HEK293 (cell line): ENCODE results near the gene HIVEP2.
A peak's percentile ranks its signal among the peaks of the same experiment; 100 is the strongest.

ENCODE experiments used
- CTCF ChIA-PET: fragments of 350-600 bp; formaldehyde crosslinking; extraction: SDS; loops from one replicate; lab custom pipeline; 2021; ENCODE audit warnings: antibody characterized with exemption; lab: Yijun Ruan, JAX
- POLR2A ChIA-PET: fragments of 300-600 bp; formaldehyde crosslinking; extraction: SDS; loops from one replicate; lab custom pipeline; 2020; ENCODE audit warnings: antibody characterized with exemption, inconsistent platforms; lab: Yijun Ruan, JAX
- H3K27ac ChIP-seq: fragments of 200-500 bp; sonication (Bioruptor generic); 2 replicates; pipeline ENCODE4 v1.5.1; 2014; ENCODE audit warnings: low read depth, low read length, control low read depth, inconsistent platforms; ENCODE audit errors: extremely low read depth
- H3K36me3 ChIP-seq, 2 experiments: fragments of 200-500 bp in 1 of 2; sonication (Bioruptor generic) in 1 of 2; 1 replicate in 1 of 2; 2 replicates in 1 of 2; pipeline ENCODE4 v1.5.1; 2014 to 2017; ENCODE audit warnings: inconsistent platforms in 2 of 2, low read length in 2 of 2; ENCODE audit not compliant: control insufficient read depth in 2 of 2, insufficient read depth in 1 of 2
- H3K4me1 ChIP-seq: fragments of 200-500 bp; sonication (Bioruptor generic); 2 replicates; pipeline ENCODE4 v1.5.1; 2014; ENCODE audit warnings: mild to moderate bottlenecking, low read length, inconsistent platforms; ENCODE audit not compliant: control insufficient read depth, insufficient read depth
- H3K4me3 ChIP-seq: 2 replicates; pipeline ENCODE4 v1.5.1; 2011; ENCODE audit warnings: low read depth, mild to moderate bottlenecking, control low read depth, low read length, moderate library complexity
- H3K9me3 ChIP-seq: fragments of 200-500 bp; sonication (Bioruptor generic); 2 replicates; pipeline ENCODE4 v1.5.1; 2014; ENCODE audit warnings: low read depth, low read length, inconsistent platforms; ENCODE audit not compliant: control insufficient read depth, insufficient read depth
- BCL11A ChIP-seq: fragments of 450-650 bp; formaldehyde crosslinking; IDR thresholded peaks from 2 replicates; pipeline ENCODE4 v1.5.1; 2016; ENCODE audit warnings: low read depth, missing biosample characterization, missing genetic modification characterization
- BCL11B ChIP-seq: fragments of 450-650 bp; formaldehyde crosslinking; IDR thresholded peaks from 2 replicates; pipeline ENCODE4 v1.5.1; 2016; ENCODE audit warnings: low read depth, missing biosample characterization, missing genetic modification characterization
- EGR2 ChIP-seq: fragments of 450-650 bp; formaldehyde crosslinking; IDR thresholded peaks from 2 replicates; pipeline ENCODE4 v1.5.1; 2016; ENCODE audit warnings: low read depth, missing biosample characterization, missing genetic modification characterization
- GLIS1 ChIP-seq: fragments of 450-650 bp; formaldehyde crosslinking; IDR thresholded peaks from 2 replicates; pipeline ENCODE4 v1.5.1; 2016; ENCODE audit warnings: missing biosample characterization, missing genetic modification characterization
- IKZF3 ChIP-seq: fragments of 450-650 bp; IDR thresholded peaks from 2 replicates; pipeline ENCODE4 v1.5.0; 2018; ENCODE audit warnings: missing biosample characterization, mild to moderate bottlenecking, missing genetic modification characterization, moderate library complexity
- MYNN ChIP-seq: fragments of 450-650 bp; formaldehyde crosslinking; IDR thresholded peaks from 2 replicates; pipeline ENCODE4 v1.5.1; 2016; ENCODE audit warnings: missing biosample characterization, missing genetic modification characterization, borderline replicate concordance
- OSR2 ChIP-seq: fragments of 450-650 bp; formaldehyde crosslinking; IDR thresholded peaks from 2 replicates; pipeline ENCODE4 v1.5.1; 2016; ENCODE audit warnings: missing biosample characterization, missing genetic modification characterization
- PRDM1 ChIP-seq: fragments of 450-650 bp; formaldehyde crosslinking; IDR thresholded peaks from 2 replicates; pipeline ENCODE4; 2016; ENCODE audit warnings: missing biosample characterization, missing genetic modification characterization
- PRDM10 ChIP-seq: fragments of 450-650 bp; formaldehyde crosslinking; IDR thresholded peaks from 2 replicates; pipeline ENCODE4 v1.5.1; 2016; ENCODE audit warnings: missing biosample characterization, missing genetic modification characterization
- SALL2 ChIP-seq: fragments of 450-650 bp; formaldehyde crosslinking; IDR thresholded peaks from 2 replicates; pipeline ENCODE4 v1.5.0; 2017; ENCODE audit warnings: missing biosample characterization, mild to moderate bottlenecking, missing genetic modification characterization, borderline replicate concordance
- SCRT2 ChIP-seq: fragments of 450-650 bp; formaldehyde crosslinking; IDR thresholded peaks from 2 replicates; pipeline ENCODE4 v1.5.1; 2016; ENCODE audit warnings: missing biosample characterization, missing genetic modification characterization
- SP7 ChIP-seq: fragments of 450-650 bp; formaldehyde crosslinking; IDR thresholded peaks from 2 replicates; pipeline ENCODE4 v1.5.1; 2016; ENCODE audit warnings: missing biosample characterization, missing genetic modification characterization
- YY1 ChIP-seq: fragments of 450-650 bp; formaldehyde crosslinking; IDR thresholded peaks from 2 replicates; pipeline ENCODE4 v1.5.1; 2018; ENCODE audit warnings: missing biosample characterization, missing genetic modification characterization
- ZBTB1 ChIP-seq: fragments of 450-650 bp; formaldehyde crosslinking; IDR thresholded peaks from 2 replicates; pipeline ENCODE4 v1.5.1; 2016; ENCODE audit warnings: missing biosample characterization, missing genetic modification characterization
- ZBTB6 ChIP-seq: fragments of 450-650 bp; formaldehyde crosslinking; IDR thresholded peaks from 2 replicates; pipeline ENCODE4 v1.5.1; 2017; ENCODE audit warnings: missing biosample characterization, missing genetic modification characterization
- ZNF133 ChIP-seq: fragments of 450-650 bp; formaldehyde crosslinking; IDR thresholded peaks from 2 replicates; pipeline ENCODE4 v1.5.1; 2016; ENCODE audit warnings: missing biosample characterization, missing genetic modification characterization
- ZNF266 ChIP-seq: fragments of 450-650 bp; formaldehyde crosslinking; IDR thresholded peaks from 2 replicates; pipeline ENCODE4 v1.5.1; 2016; ENCODE audit warnings: missing biosample characterization, missing genetic modification characterization, low read depth
- ZNF280D ChIP-seq: fragments of 450-650 bp; formaldehyde crosslinking; IDR thresholded peaks from 2 replicates; pipeline ENCODE4 v1.5.1; 2016; ENCODE audit warnings: missing biosample characterization, missing genetic modification characterization
- ZNF302 ChIP-seq: fragments of 450-650 bp; formaldehyde crosslinking; IDR thresholded peaks from 2 replicates; pipeline ENCODE4 v1.5.1; 2016; ENCODE audit warnings: missing biosample characterization, missing genetic modification characterization, low read depth
- ZNF391 ChIP-seq: fragments of 450-650 bp; formaldehyde crosslinking; IDR thresholded peaks from 2 replicates; pipeline ENCODE4 v1.5.1; 2016; ENCODE audit warnings: low read depth, missing biosample characterization, missing genetic modification characterization, borderline replicate concordance
- ZNF398 ChIP-seq: fragments of 450-650 bp; formaldehyde crosslinking; IDR thresholded peaks from 2 replicates; pipeline ENCODE4 v1.5.1; 2017; ENCODE audit warnings: missing biosample characterization, missing genetic modification characterization
- ZNF404 ChIP-seq: fragments of 450-650 bp; formaldehyde crosslinking; IDR thresholded peaks from 2 replicates; pipeline ENCODE4 v1.5.1; 2017; ENCODE audit warnings: missing biosample characterization, missing genetic modification characterization
- ZNF610 ChIP-seq: fragments of 450-650 bp; formaldehyde crosslinking; IDR thresholded peaks from 2 replicates; pipeline ENCODE4 v1.5.1; 2016; ENCODE audit warnings: missing biosample characterization, missing genetic modification characterization, borderline replicate concordance

Gene HIVEP2

GRCh38 chr6:142722841-142723240, 222.1 kb downstream of the HIVEP2 start:
- CTCF ChIA-PET: no interaction called here
- Histone ChIP-seq H3K4me1 (no peaks in the 10 kb centered on the region), H3K27ac (no peak overlapping the region)
- TF ChIP-seq ZNF302 (tag by site-specific recombination): no peak
- TF ChIP-seq YY1 (tag by site-specific recombination): no peak
- no peak for TF ChIP-seq ZNF280D (tag by site-specific recombination)
- TF ChIP-seq GLIS1 (tag by site-specific recombination): no peak
- no peak for TF ChIP-seq ZBTB1
- TF ChIP-seq MYNN (tag by site-specific recombination): no peak
- no peak for TF ChIP-seq EGR2 (tag by site-specific recombination)
- no peak for TF ChIP-seq ZNF133 (tag by site-specific recombination)
- no peak for TF ChIP-seq ZNF610 (tag by site-specific recombination)
- TF ChIP-seq ZNF266 (tag by site-specific recombination): no peak
- TF ChIP-seq ZNF391 (tag by site-specific recombination): no peak
- no peak for TF ChIP-seq SP7 (tag by site-specific recombination)
- no peak for TF ChIP-seq SALL2 (tag by site-specific recombination)
- no peak for TF ChIP-seq BCL11A (tag by site-specific recombination)
- TF ChIP-seq ZNF398 (tag by site-specific recombination): no peak
- no peak for TF ChIP-seq OSR2 (tag by site-specific recombination)
- TF ChIP-seq, all 188 proteins: peak for 0
- Histone ChIP-seq H3K4me3 (no peak overlapping the region), H3K9me3 (no peaks in the 10 kb centered on the region), H3K36me3 (no peaks in the 10 kb centered on the region)
- POLR2A ChIA-PET: no interaction called here

- Histone ChIP-seq H3K4me3 (no peak overlapping the region), H3K36me3 (no peaks in the 10 kb centered on the region), H3K9me3 (no peaks in the 10 kb centered on the region), H3K4me1 (no peaks in the 10 kb centered on the region), H3K27ac (no peak overlapping the region)
- ChIA-PET CTCF (interaction anchor here (0.6 to 0.7 kb wide), 2 partner anchors 421 to 610 kb away, joined by 3 to 6 read pairs; no protein-coding TSS in a partner anchor), POLR2A (no interaction called here)
- TF ChIP-seq PRDM10: no peak
- TF ChIP-seq PRDM1 (tag by site-specific recombination): no peak
- TF ChIP-seq BCL11B (tag by site-specific recombination): no peak
- TF ChIP-seq ZBTB6 (tag by site-specific recombination): no peak
- TF ChIP-seq SCRT2 (tag by site-specific recombination): peak; percentile 52; the same call in 1 of the 2 replicates
- no peak for TF ChIP-seq ZNF404
- TF ChIP-seq IKZF3: no peak
Observed at GRCh38 chr6:142722012-142722411, 223.0 kb downstream of the HIVEP2 start.
